HG03039 (cell line): ENCODE results near the gene TRIM17.

Source experiments
- ATAC-seq: cut with Tn5 transposase; IDR thresholded peaks from one replicate; pipeline ENCODE4 v1.9.1; 2021; ENCODE audit warnings: mild to moderate bottlenecking, moderate library complexity; ENCODE audit not compliant: unreplicated experiment

Gene TRIM17

DNA sequence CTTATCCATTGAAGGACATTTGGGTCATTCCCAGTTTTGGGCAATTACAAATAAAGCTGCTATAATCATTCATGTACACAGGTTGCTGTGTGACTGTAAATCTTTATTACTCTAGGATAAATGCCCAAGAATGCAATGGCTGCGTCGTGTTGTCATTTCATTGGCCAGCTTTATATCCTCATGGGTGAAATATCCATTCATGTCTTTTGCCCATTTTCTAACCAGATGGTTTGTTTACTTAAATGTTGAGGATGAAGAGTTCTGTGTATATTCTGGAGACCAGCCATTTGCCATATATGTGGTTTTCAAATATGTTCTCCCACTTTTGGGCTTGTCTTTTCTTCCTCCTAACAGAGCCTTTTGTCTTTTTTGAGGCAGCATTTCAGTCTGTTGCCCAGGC, 35.3 kb downstream of the TRIM17 start:
- no peak for ATAC-seq

DNA sequence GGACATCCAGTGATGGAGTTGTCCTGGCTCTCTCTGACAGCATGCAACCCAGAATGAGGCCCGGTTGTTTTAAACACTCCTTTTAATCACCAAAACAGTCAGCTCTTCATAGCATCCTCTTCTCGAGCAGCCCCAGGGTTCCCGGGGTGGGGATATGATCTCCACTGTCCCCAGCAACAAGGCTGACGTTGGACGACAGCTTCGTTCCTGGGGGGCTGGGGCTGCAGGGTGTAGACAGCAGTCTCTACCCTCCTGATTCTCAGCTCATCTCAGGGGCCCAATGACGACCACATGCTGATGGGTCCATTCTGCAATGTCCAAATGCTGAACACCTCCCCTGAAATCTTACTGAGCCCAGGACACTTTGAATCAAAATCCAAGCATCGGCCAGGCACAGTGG, 37.0 kb downstream of the TRIM17 start:
- no peak for ATAC-seq

DNA sequence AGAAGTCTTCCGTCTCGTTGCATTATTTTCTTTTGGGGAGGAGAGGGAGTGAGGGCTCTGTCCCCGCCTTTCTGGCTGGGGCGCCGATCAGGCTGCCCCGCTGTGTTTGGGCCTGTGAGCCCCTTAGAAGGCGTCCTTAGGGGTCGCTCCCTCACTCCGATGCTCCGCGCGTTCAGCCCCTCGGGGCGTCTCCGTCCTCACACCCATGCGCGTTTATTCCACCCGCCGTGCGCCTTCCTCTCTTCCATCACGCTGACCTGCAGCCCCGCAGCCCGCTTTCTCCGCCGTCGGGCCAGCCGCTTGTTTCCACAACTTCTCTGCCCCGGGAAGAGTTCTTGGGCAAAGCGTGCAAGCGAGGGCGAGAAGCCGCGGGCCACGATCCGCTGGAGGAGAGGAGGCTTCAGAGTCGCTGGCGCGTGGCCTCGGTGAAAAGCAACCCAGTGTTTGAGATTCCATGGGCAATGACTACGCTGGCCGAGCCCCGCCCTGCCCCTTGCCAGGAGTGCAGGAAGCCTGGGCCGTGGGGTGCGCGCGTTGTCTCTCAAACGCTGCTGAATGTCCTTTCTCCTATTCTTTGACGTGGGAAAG, 37.7 kb downstream of the TRIM17 start:
- no peak for ATAC-seq

DNA sequence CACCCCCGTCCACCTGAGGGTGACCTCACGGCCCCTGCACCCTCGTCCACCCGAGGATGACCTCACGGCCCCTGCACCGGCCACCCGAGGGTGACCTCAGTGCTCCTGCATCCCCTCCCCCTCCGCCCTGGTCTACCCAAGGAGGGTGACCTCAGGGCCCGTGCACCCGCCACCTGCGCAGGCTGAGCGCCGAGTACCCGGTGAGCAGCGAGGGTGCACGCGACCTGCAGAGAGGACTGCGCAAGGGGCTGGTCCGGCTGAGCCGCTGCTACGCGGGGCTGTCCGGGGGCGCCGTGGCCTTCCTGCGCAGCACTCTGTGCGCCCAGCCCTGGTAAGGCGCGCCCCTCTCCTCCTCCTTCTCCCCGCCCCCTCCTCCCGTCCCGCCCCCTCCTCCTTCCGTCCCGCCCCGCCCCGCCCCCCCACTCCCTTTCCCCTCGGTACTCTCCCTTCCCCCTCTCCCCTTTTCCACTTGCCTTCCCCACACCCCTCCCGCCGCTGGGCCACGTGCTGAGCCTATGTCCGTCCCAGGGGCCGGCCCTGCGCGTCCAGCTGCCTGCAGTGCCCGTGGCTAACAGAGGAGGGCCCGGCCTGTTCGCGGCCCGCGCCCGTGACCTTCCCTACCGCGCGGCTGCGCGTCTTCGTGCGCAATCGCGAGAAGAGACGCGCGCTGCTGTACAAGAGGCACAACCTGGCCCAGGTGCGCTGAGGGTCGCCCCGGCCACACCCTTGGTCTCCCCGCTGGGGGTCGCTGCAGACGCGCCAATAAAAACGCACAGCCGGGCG, 38.4 kb downstream of the TRIM17 start:
- no peak for ATAC-seq

DNA sequence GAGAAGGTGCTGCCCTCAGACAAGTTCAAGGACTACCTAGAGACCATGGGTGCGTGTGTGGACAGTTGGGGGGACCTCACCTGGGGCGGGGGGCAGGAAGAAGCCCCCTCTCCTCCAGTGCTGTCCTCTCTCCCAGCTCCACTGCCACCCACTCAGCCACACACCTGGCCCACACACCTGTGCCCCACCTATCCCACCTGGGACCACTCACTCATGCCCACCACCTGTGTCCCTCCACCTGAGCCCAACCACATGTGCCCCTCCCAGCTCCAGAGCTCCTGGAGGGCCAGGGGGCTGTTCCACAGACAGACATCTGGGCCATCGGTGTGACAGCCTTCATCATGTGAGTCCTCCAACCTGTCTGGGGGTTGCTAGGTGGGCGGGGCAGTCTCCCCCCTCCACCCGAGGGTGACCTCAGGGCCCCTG, 39.0 kb downstream of the TRIM17 start:
- no peak for ATAC-seq

GRCh38 chr1:228376651-228377631, 39.7 kb downstream of the TRIM17 start:
- ATAC-seq = no peak

GRCh38 chr1:228376262-228376628, 40.4 kb downstream of the TRIM17 start:
- no peak for ATAC-seq

DNA sequence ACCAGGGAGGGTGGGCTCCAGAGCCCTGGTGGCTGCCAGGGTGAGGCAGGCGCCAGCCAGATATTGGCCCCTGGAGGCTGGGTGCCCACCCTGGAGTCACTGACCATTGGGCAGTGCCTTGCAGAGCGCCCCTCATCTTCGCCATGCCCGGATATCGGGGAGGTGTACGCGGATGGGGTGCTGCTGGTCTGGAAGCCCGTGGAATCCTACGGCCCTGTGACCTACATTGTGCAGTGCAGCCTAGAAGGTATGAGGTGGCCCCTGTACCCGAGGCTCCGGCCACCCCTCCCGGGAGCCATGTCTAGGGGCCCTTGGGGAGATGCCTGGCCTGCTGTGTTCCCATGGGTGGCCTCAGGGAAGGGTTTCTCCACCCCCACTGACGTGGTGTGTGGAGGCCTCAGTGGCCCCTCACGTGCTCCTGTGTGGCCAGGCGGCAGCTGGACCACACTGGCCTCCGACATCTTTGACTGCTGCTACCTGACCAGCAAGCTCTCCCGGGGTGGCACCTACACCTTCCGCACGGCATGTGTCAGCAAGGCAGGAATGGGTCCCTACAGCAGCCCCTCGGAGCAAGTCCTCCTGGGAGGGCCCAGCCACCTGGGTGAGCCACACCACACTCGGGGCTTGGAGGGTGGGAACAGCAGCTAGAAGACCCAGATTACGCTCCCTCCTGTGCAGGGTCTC, 40.9 kb downstream of the TRIM17 start:
- no peak for ATAC-seq

DNA sequence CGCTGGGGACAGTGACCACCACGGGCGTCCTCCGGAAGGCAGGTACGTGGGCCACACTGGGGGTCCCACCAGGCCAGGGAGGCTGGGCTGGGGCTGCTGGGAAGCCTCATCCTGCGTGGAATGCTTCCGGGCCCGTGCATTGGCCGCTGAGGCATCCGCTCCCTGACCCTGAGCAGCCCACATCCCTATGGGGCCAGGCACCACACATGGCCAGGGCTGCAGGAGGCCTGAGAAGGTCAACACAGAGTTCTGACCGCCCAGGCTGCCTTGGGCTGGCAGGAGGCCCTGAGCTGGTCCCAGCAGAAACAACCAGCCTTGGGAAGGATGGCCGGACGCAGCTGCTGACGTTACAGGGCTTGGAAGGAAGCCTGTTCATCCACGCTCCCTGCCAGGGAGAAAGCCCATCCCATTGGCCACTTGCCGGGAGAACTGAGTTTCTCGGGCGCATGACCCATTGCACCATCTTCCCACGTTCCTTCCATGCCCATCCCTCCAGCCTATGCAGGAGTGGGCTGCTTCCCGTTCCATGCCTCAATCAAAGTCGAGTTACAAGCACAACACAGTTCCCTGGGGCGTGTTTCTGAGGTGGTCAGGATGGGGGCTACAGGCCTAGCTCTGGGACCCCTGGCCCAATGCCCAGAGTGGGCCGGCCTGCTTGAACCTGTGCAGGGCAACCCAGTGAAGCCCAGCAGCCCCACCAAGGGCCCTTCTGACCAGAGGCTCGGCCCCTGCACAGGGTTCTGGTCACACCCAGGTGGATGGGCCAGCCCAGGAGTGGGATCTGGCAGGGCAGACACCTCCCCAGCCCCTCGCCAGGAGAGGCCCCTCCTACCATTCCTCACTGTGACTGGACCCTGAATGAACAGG, 41.7 kb downstream of the TRIM17 start:
- no peak for ATAC-seq

DNA sequence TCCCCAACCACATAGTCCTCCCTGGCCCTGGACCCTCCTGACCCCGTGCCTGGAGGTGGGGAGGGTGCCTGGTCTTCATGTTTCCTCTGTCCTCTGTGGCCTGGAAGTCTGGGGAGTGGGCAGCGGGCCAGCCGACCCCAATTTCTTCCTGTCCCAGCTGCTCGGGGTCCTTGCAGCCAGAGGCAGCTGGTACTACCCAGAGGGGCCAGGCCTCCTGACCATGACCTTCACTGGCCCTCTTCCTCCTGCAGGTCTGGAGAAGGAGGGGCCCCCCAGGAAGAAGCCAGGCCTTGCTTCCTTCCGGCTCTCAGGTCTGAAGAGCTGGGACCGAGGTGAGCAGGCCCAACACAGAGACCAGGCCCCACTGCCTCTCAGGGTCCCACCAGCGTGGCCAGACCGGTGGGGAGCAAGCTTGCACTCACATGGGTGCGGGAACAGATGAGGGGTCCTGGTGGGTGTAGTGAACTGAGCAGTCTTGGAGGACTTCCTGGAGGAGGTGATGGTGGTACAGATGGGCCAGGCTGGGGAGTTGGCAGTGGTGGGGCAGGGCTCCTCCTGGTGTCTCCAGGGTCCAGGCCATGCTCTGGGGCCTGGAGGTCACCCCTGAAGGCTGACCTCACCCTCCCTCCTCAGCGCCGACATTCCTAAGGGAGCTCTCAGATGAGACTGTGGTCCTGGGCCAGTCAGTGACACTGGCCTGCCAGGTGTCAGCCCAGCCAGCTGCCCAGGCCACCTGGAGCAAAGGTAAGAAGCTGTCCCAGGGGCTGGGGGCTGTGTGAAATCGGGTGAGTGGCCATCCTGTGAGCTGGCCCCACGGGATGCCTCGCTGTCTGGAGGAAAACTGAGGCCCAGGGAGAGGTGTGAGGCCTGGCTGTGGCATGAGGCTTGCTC, 42.7 kb downstream of the TRIM17 start:
- no peak for ATAC-seq

DNA sequence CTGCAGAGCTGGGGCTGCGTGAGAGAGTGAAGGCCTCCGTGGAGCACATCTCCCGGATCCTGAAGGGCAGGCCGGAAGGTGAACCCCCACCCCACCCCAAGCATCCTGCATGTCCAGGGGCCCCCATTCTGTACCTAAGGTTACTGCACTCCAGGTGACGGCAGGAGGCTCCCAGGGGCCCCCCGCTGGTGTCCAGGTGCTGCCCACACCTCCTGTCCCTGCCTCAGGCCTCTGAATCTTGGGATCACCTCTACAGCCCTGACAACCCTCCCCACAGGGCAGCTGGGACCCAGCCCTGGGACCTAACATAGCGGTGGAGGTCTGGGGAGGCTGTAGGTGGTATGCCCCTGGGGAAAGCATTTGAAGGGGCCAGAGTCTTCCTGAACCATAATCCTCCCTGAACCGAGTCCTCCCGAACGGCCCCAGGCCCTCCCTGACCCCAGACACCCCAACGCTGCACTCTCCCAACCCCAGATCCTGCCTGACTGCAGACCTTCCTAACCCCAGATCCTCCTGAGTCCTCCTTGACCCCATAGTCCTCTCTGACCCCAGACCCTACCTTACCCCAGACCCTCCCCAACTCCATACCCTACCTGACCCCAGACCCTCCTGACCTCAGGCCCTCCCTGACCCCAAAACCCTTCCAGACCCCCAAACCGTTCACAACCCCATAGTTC, 43.5 kb downstream of the TRIM17 start:
- ATAC-seq = no peak

GRCh38 chr1:228372183-228373003, 44.3 kb downstream of the TRIM17 start:
- no peak for ATAC-seq

- ATAC-seq = no peak
Observed at GRCh38 chr1:228371741-228372182, 44.9 kb downstream of the TRIM17 start.

GRCh38 chr1:228370941-228371740, 45.5 kb downstream of the TRIM17 start:
- no peak for ATAC-seq

DNA sequence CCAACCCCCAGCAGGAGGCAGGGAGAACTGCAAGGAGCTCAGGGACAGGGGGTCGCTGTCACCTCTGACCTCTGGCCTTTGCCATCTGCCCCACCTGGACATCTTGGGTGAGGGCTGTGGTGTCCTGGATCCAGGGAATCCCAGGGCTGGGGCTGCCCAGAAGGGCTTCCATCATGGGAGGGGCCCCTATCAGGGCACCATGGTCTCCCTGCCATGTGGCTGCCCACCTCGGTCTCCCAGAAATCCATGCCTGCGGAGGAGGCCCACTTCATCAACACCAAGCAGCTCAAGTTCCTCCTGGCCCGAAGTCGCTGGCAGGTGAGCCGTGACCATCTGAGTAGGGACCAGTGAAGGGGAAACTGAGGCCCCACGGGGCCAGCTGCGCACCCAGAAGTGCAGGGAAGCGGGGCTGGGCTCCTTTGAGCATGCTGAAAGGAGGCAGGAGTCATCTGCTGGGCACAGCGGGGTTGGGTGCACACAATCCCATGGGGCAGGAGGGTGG, 46.2 kb downstream of the TRIM17 start:
- ATAC-seq = no peak

DNA sequence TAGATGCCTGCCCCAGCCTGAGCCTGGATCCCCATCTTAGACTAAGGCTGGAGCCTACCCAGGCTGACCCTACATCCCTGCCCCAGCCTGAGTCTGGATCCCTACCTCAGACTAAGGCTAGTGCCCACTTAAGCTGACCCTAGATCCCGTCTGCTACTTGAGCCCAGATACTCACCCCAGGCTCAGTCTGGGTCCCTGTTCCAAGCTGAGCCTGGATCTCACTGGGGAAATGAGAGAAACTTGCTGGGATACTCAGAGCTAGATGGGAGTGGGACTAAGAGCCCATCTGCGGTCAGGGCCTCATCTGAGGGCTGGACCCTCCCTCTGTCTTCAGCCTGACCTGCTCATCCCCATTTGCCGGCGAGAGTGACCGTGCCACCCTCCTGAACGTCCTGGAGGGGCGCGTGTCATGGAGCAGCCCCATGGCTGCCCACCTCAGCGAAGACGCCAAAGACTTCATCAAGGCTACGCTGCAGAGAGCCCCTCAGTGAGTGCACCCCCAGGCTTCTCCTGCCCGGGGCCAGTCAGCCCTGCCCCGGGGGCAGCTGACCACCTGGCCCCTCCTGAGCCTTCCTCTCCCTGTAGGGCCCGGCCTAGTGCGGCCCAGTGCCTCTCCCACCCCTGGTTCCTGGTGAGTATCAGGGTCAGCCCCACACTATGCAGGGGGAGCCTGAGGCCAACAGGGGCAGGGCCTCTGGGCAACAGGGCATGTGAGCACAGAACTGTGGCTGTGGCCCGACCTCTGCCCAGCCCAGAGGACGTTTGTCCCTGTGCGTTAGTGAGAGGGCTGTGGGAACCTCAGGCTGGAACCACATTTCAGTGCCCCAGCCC, 46.8 kb downstream of the TRIM17 start:
- ATAC-seq = no peak
